Body of pancreas (tissue), 4 donors: ENCODE data around the gene MTMR1. TPM values are rescaled to one million over a fixed set of nuclear protein-coding genes. Genes with fewer than 3 reads are reported as not detected.

Source experiments
- ATAC-seq: fragments of 150-250 bp; one replicate; pipeline ENCODE4 v1.9.1; 2016
- DNase-seq, 4 donors: peaks; one replicate each; pipeline ENCODE4 v3.0.0-alpha.2; 2019
- H3K27ac ChIP-seq, 4 donors: fragments of 200-600 bp; sonication (generic); 1 replicate in 3 of 4; 2 replicates in 1 of 4; pipeline versions ENCODE4 v1.5.1 to v1.6.1; 2016 to 2019; ENCODE audit warnings: mild to moderate bottlenecking in 1 of 4, mixed read lengths in 1 of 4, moderate library complexity in 1 of 4
- H3K27me3 ChIP-seq, 2 donors: fragments of 200-600 bp; sonication (generic); one replicate each; pipeline ENCODE4 v1.6.0; 2016; ENCODE audit warnings: mild to moderate bottlenecking in 1 of 2
- H3K36me3 ChIP-seq, 2 donors: fragments of 200-600 bp; sonication (generic); replicated peaks in 1 of 2; 2 replicates each; pipeline ENCODE4 v1.5.1; 2016; ENCODE audit warnings: low read depth in 2 of 2; ENCODE audit not compliant: insufficient read depth in 1 of 2
- H3K4me1 ChIP-seq: fragments of 200-600 bp; sonication (generic); one replicate; pipeline ENCODE4 v1.6.0; 2016
- H3K4me3 ChIP-seq, 2 donors: fragments of 200-600 bp; sonication (generic); 1 replicate in 1 of 2; 2 replicates in 1 of 2; pipeline ENCODE4 v1.5.1; 2016 to 2019
- H3K9me3 ChIP-seq, 3 donors: fragments of 200-600 bp; sonication (generic); 1 replicate in 2 of 3; 2 replicates in 1 of 3; pipeline ENCODE4 v1.5.1; 2016
- CTCF ChIP-seq, 7 experiments: fragments of 450-650 bp in 4 of 7; fragments of 200-600 bp in 3 of 7; sonication (generic) in 3 of 7; IDR thresholded peaks; one replicate each; pipeline ENCODE4 v1.5.1; 2016 to 2019; ENCODE audit warnings: antibody characterized with exemption in 7 of 7
- POLR2A ChIP-seq, 3 donors: fragments of 450-650 bp; IDR thresholded peaks; one replicate each; pipeline ENCODE4 v1.6.1; 2016; ENCODE audit warnings: antibody characterized with exemption in 3 of 3, mild to moderate bottlenecking in 2 of 3
- WGBS, 2 donors: methylation state at CpG; one replicate each; pipeline ENCODE4 v1.1.5; 2017; 5-methylcytosine and 5-hydroxymethylcytosine counted together
- intact Hi-C: fragments of 100-400 bp; cut with DNase I; formaldehyde crosslinking; loops from one replicate; pipeline ENCODE4 v1.15.1; 2023
- total RNA-seq, 2 donors: library from RNA; depleted of rRNA; stranded (reverse); fragments of >200 nt; gene quantifications; one replicate each; pipeline ENCODE4 v1.1.0, GENCODE V29; 2016

Gene MTMR1
- 1 to 10 TPM; 7.6 to 9.1 TPM for total RNA-seq

GRCh38 chrX:150692831-150693724 is at the start of gene MTMR1:
TSS of gene MTMR1 (plus strand) at chrX:150693396. CDS start at chrX:150693531, 135 bp downstream.
- H3K4me1 ChIP-seq: peaks cover 20% of the 10 kb centered on the region
- H3K27me3 ChIP-seq: no peaks in the 10 kb centered on the region
- H3K27ac ChIP-seq: peak within 1 kb of the TSS; percentile 72 to 94 (median 88)
- no peaks in the 10 kb centered on the region for H3K9me3 ChIP-seq
- intact Hi-C loops: no loop called here
- H3K4me3 ChIP-seq: peak within 1 kb of the TSS in 1 of 2 donors; percentile 20
- WGBS, 2 donors: 0 to 3% methylated on average over 8 to 35 of the region's 92 CpGs
- TF ChIP-seq POLR2A (IDR thresholded peaks at IDR 0.05) (peak; percentile 32 to 44 (median 35)), CTCF (IDR thresholded peaks at IDR 0.05) (no peak)
- ATAC-seq (peak; percentile 78), DNase-seq (peak; percentile 36 to 63 (median 42))
- H3K36me3 ChIP-seq: no peaks in the 10 kb centered on the region

- intact Hi-C loops: no loop called here
- Histone ChIP-seq H3K4me3 (no peak overlapping the region), H3K27me3 (no peaks in the 10 kb centered on the region), H3K9me3 (no peaks in the 10 kb centered on the region), H3K36me3 (no peaks in the 10 kb centered on the region), H3K27ac (no peak overlapping the region), H3K4me1 (no peaks in the 10 kb centered on the region)
- no peak for ATAC-seq
- TF ChIP-seq CTCF (IDR thresholded peaks at IDR 0.05) (no peak), POLR2A (IDR thresholded peaks at IDR 0.05) (no peak)
- WGBS, 2 donors: 86 to 87% methylated on average over 2 of the region's 2 CpGs
- no peak for DNase-seq
These were observed 49.2 kb upstream of the MTMR1 start for GRCh38 chrX:150643958-150644357.

GRCh38 chrX:150644422-150644821 is 48.8 kb upstream of the MTMR1 start:
- intact Hi-C loops: no loop called here

GRCh38 chrX:150647331-150647730 is 45.9 kb upstream of the MTMR1 start:
- Histone ChIP-seq H3K9me3 (no peaks in the 10 kb centered on the region), H3K4me1 (no peaks in the 10 kb centered on the region), H3K27me3 (no peaks in the 10 kb centered on the region), H3K36me3 (no peaks in the 10 kb centered on the region), H3K27ac (no peak overlapping the region), H3K4me3 (no peak overlapping the region)
- TF ChIP-seq POLR2A (IDR thresholded peaks at IDR 0.05) (no peak), CTCF (IDR thresholded peaks at IDR 0.05) (no peak)
- DNase-seq: no peak
- ATAC-seq: no peak
- intact Hi-C loops: no loop called here
- WGBS, 2 donors: 88 to 94% methylated on average over 5 of the region's 5 CpGs

More at GRCh38 chrX:150644422-150644821, 48.8 kb upstream of the MTMR1 start:
- H3K4me1 ChIP-seq: no peaks in the 10 kb centered on the region
- ATAC-seq (no peak), DNase-seq (no peak)
- H3K36me3 ChIP-seq: no peaks in the 10 kb centered on the region
- no peaks in the 10 kb centered on the region for H3K27me3 ChIP-seq
- no peak overlapping the region for H3K27ac ChIP-seq
- WGBS, 2 donors: 90 to 93% methylated on average over 4 of the region's 4 CpGs
- TF ChIP-seq CTCF (IDR thresholded peaks at IDR 0.05) (no peak), POLR2A (IDR thresholded peaks at IDR 0.05) (no peak)
- no peaks in the 10 kb centered on the region for H3K9me3 ChIP-seq
- no peak overlapping the region for H3K4me3 ChIP-seq
